GM21825 (cell line): ENCODE measurements around the gene ATP6V0B.

Experiments
- ATAC-seq: cut with Tn5 transposase; IDR thresholded peaks from one replicate; pipeline ENCODE4 v1.9.1; 2021; ENCODE audit warnings: mild to moderate bottlenecking, moderate library complexity; ENCODE audit not compliant: unreplicated experiment

The ATP6V0B gene

DNA sequence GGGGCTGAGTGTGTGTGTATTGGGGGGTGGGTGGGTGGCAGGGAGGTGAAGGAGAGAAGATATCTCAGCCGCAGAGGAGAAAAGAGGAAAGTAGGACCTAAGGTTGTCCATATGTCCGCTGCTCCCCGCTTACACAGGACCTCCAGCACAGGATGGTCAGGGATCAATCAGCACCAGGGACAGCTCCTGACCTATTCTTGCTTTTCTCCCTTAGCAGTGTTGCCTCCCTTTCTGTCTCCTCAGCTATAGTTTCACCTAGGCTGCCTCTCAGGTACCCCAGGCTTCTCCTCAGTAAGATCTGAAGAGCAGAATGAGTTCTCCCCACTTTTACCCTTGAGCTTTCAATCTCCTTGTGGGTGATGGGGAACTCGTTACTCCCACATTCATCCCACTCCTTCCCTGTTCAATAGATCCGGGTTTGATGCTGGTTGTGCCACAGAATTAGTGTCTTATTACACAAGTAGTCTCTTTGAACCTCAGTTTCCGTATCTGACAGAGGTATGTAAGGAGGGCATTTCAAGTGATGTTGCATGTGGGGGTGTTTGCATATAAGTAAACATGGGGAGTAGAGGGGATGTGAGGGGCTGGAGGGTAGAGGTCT, 6.3 kb upstream of the ATP6V0B start:
- no peak for ATAC-seq

DNA sequence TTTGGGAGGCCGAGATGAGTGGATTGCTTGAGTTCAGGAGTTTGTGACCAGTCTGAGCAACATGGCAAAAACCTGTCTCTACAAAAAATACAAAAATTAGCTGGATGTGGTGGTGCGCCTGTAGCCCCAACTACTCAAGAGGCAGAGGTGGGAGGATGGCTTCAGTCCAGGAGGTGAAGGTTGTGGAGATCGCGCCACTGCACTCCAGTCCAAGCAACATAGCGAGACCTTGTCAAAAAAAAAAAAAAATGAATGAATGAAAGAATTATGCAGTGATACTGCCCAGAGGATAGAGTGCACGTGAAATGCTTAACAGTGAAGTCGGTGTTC, 5.4 kb upstream of the ATP6V0B start:
- no peak for ATAC-seq

GRCh38 chr1:43969746-43970466, 4.9 kb upstream of the ATP6V0B start, which contains the start of gene DPH2:
TSS of gene DPH2 (plus strand) at chr1:43970010. CDS start at chr1:43970176, 166 bp downstream.
- ATAC-seq = peak; percentile 71

DNA sequence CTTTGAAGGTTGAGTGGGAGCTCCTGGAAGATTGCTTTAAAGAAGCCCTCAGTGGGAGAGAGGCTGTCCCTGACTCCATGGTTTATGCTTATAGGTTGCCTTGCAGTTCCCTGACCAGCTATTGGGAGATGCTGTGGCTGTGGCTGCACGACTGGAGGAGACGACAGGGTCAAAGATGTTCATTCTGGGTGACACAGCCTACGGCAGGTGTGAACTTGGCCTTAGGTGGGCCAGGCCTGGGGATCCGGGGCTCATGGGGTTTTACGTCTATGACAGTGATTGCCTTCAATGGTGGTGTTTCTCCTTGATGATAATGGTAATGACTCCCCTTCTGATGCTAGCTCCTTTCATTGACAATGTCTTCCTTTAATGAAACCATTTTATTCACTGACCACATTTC, 4.3 kb upstream of the ATP6V0B start:
- ATAC-seq = no peak

- no peak for ATAC-seq
Measured at GRCh38 chr1:43970911-43971310, 3.8 kb upstream of the ATP6V0B start.

DNA sequence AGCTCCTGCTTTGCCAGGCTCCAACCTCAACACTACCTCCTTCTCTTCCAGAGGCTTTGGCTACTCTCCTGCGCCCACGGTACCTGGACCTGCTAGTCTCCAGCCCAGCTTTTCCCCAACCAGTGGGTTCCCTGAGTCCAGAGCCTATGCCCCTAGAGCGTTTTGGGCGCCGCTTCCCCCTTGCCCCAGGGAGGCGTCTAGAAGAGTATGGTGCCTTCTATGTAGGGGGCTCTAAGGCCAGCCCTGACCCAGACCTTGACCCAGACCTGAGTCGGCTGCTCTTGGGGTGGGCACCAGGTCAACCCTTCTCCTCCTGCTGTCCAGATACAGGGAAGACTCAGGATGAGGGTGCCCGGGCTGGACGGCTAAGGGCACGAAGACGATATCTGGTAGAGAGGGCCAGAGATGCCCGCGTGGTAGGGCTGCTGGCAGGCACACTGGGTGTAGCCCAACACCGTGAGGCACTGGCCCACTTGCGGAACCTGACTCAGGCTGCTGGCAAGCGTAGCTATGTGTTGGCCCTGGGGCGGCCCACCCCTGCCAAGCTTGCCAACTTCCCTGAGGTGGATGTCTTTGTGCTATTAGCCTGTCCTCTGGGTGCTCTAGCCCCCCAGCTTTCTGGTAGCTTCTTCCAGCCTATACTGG, 3.3 kb upstream of the ATP6V0B start:
- no peak for ATAC-seq

- no peak for ATAC-seq
Measured at GRCh38 chr1:43973981-43974442, 748 bp upstream of the ATP6V0B start.

DNA sequence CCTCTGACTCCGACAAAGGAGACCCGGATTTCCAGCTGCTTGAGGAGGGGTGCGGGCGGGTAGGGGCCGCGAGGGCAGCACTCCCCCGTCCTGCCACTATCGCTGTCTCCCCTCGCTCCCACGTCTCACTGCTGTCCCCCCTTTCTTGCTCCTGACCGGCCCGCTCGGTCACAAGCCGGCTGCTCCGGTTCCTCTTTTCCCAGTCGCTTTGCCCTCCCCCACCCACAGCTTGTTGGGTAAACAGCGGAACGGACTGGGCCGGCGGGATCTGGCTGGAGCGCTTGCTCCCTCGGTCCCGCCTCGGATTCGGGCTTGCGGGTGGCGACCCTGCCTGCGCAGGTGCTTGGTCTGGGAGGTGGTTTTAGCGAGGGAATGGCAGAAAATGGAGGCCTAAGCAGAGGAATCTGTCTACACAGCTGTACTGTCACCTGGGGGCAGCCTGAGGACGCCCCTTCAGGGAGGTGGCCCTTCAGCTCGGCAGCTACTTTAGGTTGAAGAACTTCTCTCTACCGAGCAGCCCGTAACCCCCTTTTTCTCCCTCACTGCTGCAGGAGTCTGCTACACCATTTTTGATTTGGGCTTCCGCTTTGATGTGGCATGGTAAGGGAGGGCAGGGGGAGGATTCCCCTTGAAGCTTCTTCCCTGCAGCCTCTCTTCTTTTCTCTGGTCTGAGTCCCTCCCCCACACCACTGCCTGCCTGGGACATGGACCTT, 645 bp downstream of the ATP6V0B start:
- peak; percentile 1 for ATAC-seq

DNA sequence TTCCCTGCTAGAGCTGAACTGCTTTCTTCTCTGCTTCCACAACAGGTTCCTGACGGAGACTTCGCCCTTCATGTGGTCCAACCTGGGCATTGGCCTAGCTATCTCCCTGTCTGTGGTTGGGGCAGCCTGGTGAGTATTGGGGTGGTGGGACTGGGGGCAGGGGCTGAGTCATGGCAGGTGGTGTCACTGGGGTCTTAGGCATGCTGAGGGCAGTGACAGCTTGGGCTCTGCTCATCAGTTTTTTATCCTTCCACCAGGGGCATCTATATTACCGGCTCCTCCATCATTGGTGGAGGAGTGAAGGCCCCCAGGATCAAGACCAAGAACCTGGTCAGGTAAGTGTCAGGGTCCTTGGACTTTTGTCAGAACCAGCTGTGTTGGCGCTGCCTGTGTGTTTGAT, 1.3 kb downstream of the ATP6V0B start:
- no peak for ATAC-seq

DNA sequence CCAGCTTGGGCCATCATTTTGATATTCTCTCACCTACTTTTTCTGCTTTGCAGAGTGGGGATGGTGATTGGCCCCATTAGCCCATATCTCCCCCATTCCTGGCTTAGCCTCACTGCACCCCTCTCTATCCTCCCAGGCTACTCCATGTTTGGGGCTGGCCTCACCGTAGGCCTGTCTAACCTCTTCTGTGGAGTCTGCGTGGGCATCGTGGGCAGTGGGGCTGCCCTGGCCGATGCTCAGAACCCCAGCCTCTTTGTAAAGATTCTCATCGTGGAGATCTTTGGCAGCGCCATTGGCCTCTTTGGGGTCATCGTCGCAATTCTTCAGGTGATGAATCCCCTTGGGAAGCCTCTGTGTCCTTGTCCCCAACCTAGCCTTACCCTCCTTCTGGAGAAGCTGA, 2.1 kb downstream of the ATP6V0B start:
- no peak for ATAC-seq

DNA sequence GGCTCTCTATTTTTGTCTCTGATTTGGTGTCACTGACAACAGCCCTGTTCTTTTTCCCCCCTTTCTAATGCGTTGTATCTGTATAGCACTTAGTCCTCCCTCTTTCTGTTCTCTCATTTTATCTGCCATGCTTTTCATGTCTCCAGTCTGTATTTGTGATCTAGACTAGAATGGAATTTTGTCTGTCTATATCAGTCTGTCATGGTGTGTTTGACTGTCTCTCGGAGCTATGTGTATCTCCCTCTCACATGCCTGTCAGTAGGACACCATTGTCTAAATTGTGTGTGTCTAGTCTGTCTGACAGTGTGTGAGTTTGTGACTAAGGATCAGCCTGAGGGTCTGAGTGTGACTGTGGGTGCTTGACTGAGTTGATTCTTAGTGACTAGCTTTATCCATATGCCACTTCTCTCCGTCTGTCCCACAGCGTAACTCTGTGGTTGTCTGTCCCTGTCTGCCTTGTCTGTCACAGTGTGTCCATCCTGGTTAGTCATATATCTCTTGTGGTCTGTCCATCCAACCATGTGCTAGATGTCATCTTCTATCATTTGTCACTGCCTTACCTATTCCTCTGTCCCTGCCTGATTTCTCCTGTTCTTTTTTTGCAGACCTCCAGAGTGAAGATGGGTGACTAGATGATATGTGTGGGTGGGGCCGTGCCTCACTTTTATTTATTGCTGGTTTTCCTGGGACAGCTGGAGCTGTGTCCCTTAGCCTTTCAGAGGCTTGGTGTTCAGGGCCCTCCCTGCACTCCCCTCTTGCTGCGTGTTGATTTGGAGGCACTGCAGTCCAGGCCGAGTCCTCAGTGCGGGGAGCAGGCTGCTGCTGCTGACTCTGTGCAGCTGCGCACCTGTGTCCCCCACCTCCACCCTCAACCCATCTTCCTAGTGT, 2.9 kb downstream of the ATP6V0B start:
- no peak for ATAC-seq

DNA sequence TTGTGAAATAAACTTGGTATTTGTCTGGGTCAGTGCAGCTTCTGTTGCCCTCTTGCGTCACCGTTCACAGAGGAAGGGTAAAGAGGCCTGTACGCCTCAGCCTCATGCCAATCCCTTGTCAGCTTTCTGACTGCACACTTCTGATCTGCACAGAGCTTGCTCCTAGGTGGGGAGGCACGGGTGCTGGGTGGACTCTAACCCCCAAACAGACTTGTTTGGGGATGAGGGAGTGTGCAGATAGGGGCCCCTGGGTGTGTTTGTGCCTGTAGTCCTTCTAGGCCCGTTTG, 3.4 kb downstream of the ATP6V0B start:
- ATAC-seq = no peak

- ATAC-seq = no peak
Measured at GRCh38 chr1:43978551-43979260, 3.9 kb downstream of the ATP6V0B start, which contains the start of gene B4GALT2. TSS of gene B4GALT2 (plus strand) at chr1:43979210. CDS start at chr1:43981161, 1,951 bp downstream.

- no peak for ATAC-seq
Measured at GRCh38 chr1:43979261-43979527, 4.4 kb downstream of the ATP6V0B start.

DNA sequence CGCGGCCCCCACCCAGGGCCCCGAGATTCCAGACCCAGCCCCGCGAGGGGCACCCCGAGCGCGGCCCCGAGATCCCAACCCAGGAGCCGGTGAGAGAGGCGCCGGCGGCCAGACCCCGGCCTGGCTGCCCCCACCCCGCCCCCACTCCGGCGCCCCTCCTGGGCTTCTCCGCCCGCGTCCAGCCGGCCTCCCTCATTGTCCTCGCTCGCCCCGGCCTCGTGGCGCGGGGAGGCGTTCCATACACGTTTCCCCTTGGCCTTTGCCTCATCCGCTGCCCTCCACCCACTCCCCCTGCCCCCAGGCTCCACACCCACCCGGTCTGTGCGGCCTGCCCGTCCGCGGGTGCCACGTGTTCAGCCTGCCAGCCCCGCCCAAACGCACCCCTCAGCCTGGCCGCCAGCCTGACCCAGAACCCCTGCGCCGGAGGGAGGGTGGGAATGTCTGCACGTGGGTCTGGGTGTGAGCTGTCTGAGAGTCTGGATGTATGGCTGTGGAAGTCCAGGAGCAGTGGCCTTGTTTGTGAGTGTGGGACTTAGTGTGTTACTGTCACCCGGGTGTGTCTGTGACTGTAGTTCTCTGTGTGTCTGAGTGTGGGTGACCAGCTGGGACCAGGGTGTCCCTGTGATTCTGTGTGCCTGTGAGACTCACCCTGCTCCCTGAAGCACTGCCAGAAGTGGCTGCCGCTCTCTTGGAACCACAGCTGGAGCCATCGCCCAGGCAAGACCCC, 4.9 kb downstream of the ATP6V0B start:
- ATAC-seq = no peak

DNA sequence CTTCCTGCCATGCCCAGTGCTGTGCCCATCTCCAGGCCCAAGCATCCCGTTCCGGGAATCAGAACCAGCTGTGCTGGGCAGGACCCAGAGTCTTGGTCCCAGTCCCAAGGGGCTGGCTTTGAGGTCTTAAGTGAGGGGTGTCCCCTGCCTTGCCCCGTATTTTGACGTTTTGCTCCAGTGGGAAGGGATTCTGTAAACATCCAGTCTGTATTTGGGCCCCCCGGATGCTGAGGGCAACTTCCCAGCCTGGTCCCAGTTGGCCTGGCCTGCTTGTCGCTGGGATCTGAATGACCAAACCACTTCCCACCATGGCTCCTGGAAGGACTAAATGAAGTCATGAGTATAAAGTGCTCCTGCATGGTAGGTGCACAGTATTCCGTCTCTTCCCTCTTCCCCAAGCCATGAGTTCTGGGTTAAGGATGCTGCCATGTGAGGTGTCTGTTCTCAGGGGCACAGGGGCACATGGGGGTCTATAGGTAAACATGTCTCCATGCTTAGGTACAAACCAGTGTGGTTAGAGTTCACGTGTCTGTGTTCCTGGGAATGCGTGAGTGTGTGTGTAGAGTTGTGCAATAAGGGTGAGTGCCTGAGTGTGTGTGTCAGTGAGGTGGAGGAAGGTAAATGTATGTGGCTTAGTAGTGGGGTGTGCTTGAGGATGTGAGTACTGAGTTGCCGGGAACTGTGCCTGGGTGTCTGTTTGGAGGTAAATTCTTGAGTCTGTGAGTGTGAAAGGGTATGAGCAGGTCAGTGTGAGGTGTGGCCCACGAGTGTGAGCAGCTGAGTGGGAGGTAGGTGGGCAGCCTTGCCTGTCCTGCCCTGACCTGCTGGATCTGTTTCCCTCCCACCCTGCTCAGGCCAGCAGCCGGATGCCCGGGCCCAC, 5.7 kb downstream of the ATP6V0B start:
- no peak for ATAC-seq

- ATAC-seq = no peak
Measured at GRCh38 chr1:43981135-43981491, 6.4 kb downstream of the ATP6V0B start.

DNA sequence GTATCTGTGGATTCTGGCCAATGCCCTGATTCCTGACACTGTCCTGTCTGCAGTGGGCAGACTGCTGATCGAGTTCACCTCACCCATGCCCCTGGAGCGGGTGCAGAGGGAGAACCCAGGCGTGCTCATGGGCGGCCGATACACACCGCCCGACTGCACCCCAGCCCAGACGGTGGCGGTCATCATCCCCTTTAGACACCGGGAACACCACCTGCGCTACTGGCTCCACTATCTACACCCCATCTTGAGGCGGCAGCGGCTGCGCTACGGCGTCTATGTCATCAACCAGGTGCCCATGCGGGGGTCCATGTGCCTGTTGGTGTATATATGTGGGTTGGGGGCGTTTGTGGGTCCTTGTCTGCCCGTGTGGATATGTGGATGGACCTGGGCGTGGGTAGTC, 6.9 kb downstream of the ATP6V0B start:
- no peak for ATAC-seq

GRCh38 chr1:43982241-43982640, 7.5 kb downstream of the ATP6V0B start:
- ATAC-seq = no peak
